ENCODE data around the gene CCL20.
"Not testable (repeated sequence)": the region's sequence is repeated elsewhere in the genome, so short reads cannot be mapped to it uniquely, and the experiment has no call there.

Gene CCL20

DNA sequence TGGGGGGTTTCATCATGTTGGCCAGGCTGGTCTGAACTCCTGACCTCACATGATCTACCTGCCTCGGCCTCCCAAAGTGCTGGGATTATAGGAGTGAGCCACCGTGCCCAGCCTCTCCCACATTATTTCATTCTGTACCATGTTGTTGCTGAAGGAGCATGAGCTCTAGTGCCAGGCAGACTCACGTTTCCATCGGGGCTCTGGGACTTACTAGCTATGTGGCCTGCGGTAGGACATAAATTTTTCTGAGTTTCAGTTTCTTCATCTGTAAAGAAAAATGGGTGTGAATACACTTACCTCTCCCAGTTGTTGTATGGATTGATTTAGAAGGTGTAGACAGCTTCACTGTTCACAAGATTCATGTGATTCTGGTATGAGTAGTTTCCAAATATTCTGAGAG, 30.8 kb upstream of the CCL20 start:
- no peaks in the 10 kb centered on the region for H3K4me1 ChIP-seq (ENCODE audit: control insufficient read depth, insufficient read depth, low read length)
- no peaks in the 10 kb centered on the region for H3K27me3 ChIP-seq (ENCODE audit: control insufficient read depth, insufficient read depth, low read length)
- H3K4me2 ChIP-seq (ENCODE audit: low read length) = no peak overlapping the region
- no peaks in the 10 kb centered on the region for H3K9me3 ChIP-seq (replicated peaks; ENCODE audit: low read length)
- no peaks in the 10 kb centered on the region for H3K36me3 ChIP-seq (ENCODE audit: insufficient read depth, low read length)
- H3K4me3 ChIP-seq (ENCODE audit: low read length) = no peak overlapping the region
- no peak overlapping the region for H3K9ac ChIP-seq (ENCODE audit: low read depth, low read length)

- H3K4me2 ChIP-seq (ENCODE audit: low read length) = no peak overlapping the region
- H3K9me3 ChIP-seq (replicated peaks; ENCODE audit: low read length) = no peaks in the 10 kb centered on the region
- no peaks in the 10 kb centered on the region for H3K27me3 ChIP-seq (ENCODE audit: control insufficient read depth, insufficient read depth, low read length)
- H3K4me3 ChIP-seq (ENCODE audit: low read length) = no peak overlapping the region
- H3K9ac ChIP-seq (ENCODE audit: low read depth, low read length) = no peak overlapping the region
- H3K36me3 ChIP-seq (ENCODE audit: insufficient read depth, low read length) = no peaks in the 10 kb centered on the region
- no peaks in the 10 kb centered on the region for H3K4me1 ChIP-seq (ENCODE audit: control insufficient read depth, insufficient read depth, low read length)
Measured at GRCh38 chr2:227783404-227784138, 30.1 kb upstream of the CCL20 start.

DNA sequence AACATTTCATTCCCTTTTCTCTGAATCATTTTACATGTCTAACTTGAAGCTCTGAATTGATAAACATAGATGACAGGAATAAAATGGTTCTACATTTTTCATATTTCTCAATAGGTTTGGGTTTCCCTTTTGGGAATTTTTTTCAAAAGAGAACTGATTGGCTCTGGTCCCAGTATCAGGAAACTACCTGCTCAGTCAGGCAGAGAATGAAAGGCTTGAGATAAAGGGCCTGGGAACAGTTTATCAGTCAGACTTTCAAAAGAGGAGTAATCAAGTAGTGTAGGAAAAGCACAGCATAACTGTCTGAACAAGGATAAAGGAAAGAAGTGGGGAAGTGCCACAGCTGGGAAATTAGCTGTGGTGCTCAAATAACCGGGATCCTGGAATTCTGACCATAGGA, 28.3 kb upstream of the CCL20 start:
- no peaks in the 10 kb centered on the region for H3K27me3 ChIP-seq (ENCODE audit: control insufficient read depth, insufficient read depth, low read length)
- H3K9ac ChIP-seq (ENCODE audit: low read depth, low read length) = no peak overlapping the region
- no peaks in the 10 kb centered on the region for H3K36me3 ChIP-seq (ENCODE audit: insufficient read depth, low read length)
- H3K9me3 ChIP-seq (replicated peaks; ENCODE audit: low read length) = no peaks in the 10 kb centered on the region
- no peaks in the 10 kb centered on the region for H3K4me1 ChIP-seq (ENCODE audit: control insufficient read depth, insufficient read depth, low read length)
- H3K4me2 ChIP-seq (ENCODE audit: low read length) = no peak overlapping the region
- no peak overlapping the region for H3K4me3 ChIP-seq (ENCODE audit: low read length)

- H3K27me3 ChIP-seq (ENCODE audit: control insufficient read depth, insufficient read depth, low read length) = no peaks in the 10 kb centered on the region
- H3K36me3 ChIP-seq (ENCODE audit: insufficient read depth, low read length) = no peaks in the 10 kb centered on the region
- H3K4me2 ChIP-seq (ENCODE audit: low read length) = no peak overlapping the region
- no peak overlapping the region for H3K9ac ChIP-seq (ENCODE audit: low read depth, low read length)
- H3K4me1 ChIP-seq (ENCODE audit: control insufficient read depth, insufficient read depth, low read length) = no peaks in the 10 kb centered on the region
- H3K4me3 ChIP-seq (ENCODE audit: low read length) = no peak overlapping the region
- no peaks in the 10 kb centered on the region for H3K9me3 ChIP-seq (replicated peaks; ENCODE audit: low read length)
Measured at GRCh38 chr2:227788561-227789018, 25.1 kb upstream of the CCL20 start.

DNA sequence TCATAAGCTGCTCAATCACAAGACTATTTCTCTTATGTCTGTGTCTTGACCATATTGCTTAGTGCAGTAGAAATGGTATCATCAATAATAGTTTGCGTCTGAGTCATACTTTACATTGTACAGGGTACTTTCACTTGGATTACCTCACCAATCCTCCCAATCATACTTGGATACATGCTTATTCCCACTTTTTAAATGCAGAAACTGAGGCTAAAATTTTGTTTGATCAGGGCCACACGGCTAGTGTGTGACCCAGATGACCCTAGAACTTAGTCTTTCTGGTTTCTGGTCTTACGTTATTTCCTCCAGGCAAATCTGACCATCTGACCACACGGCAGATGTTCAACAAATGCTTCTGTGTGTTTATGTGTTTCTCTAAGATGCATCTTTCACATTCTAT, 23.8 kb upstream of the CCL20 start:
- H3K9ac ChIP-seq (ENCODE audit: low read depth, low read length) = no peak overlapping the region
- no peak overlapping the region for H3K4me2 ChIP-seq (ENCODE audit: low read length)
- H3K9me3 ChIP-seq (replicated peaks; ENCODE audit: low read length) = no peaks in the 10 kb centered on the region
- no peak overlapping the region for H3K4me3 ChIP-seq (ENCODE audit: low read length)
- H3K36me3 ChIP-seq (ENCODE audit: insufficient read depth, low read length) = no peaks in the 10 kb centered on the region
- H3K4me1 ChIP-seq (ENCODE audit: control insufficient read depth, insufficient read depth, low read length) = no peaks in the 10 kb centered on the region
- no peaks in the 10 kb centered on the region for H3K27me3 ChIP-seq (ENCODE audit: control insufficient read depth, insufficient read depth, low read length)

DNA sequence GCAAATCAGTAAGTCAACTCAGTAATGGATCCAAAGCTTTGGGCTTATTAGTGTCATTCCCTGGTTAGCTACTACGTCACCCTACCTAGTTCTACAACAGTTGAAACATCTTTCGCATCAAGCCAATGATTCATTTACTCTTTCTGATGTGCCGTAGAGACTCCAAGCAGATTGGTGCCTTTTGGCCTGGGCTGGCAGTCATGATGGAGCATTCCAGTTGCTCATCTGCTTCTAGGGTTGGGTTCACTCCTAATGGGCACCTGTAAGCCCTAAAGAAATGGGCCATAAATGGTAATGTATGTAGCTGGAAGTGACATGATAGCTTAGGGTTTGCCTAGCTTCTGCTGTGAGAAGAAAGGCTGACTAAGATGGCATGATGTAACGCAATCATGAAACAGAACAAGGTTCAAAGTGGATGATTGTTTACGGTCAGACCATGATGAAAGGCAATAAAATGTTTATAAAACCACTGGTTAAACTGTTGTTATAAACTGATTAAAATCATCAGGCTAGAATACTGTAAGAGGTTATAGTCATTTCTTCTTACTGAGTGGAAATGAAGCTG, 20.4 kb upstream of the CCL20 start:
- Histone ChIP-seq H3K27me3 (ENCODE audit: control insufficient read depth, insufficient read depth, low read length) (no peaks in the 10 kb centered on the region), H3K9me3 (replicated peaks; ENCODE audit: low read length) (no peaks in the 10 kb centered on the region), H3K36me3 (ENCODE audit: insufficient read depth, low read length) (no peaks in the 10 kb centered on the region), H3K9ac (ENCODE audit: low read depth, low read length) (no peak overlapping the region), H3K4me3 (ENCODE audit: low read length) (no peak overlapping the region), H3K4me2 (ENCODE audit: low read length) (no peak overlapping the region), H3K4me1 (ENCODE audit: control insufficient read depth, insufficient read depth, low read length) (no peaks in the 10 kb centered on the region)

DNA sequence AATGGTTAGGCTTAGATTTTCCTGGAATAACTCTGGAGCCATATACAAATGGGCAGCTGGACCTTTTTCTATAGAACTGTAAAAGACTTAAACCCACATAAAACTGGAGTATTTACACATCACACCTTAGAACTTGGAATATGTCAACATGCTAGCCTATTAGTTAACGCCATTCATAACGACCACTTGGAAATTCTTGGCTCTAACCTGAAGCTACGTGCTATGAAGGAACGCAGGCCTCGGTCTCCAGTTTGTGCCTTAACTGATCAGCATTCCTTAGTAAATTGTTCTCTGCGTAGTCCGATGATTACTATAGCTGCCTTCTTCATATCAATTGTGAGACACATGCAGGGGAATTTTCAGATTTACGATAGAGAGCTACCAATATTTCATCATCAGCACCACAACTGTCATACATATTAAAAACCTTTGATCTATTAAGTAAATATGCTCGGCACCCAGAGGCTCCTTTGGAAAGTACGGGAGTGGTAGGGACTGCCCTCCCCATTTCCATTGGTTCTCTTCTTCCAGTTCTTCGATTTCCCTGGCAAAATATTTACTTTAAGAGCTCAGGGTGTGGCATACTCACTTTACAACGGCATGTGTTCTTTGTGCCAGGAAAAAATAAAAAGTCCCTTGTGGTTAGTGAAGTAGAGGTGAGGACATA, 17.5 kb upstream of the CCL20 start:
- no peaks in the 10 kb centered on the region for H3K4me1 ChIP-seq (ENCODE audit: control insufficient read depth, insufficient read depth, low read length)
- no peaks in the 10 kb centered on the region for H3K9me3 ChIP-seq (replicated peaks; ENCODE audit: low read length)
- H3K36me3 ChIP-seq (ENCODE audit: insufficient read depth, low read length) = no peaks in the 10 kb centered on the region
- no peak overlapping the region for H3K4me3 ChIP-seq (ENCODE audit: low read length)
- H3K27me3 ChIP-seq (ENCODE audit: control insufficient read depth, insufficient read depth, low read length) = no peaks in the 10 kb centered on the region
- H3K9ac ChIP-seq (ENCODE audit: low read depth, low read length) = no peak overlapping the region
- no peak overlapping the region for H3K4me2 ChIP-seq (ENCODE audit: low read length)

DNA sequence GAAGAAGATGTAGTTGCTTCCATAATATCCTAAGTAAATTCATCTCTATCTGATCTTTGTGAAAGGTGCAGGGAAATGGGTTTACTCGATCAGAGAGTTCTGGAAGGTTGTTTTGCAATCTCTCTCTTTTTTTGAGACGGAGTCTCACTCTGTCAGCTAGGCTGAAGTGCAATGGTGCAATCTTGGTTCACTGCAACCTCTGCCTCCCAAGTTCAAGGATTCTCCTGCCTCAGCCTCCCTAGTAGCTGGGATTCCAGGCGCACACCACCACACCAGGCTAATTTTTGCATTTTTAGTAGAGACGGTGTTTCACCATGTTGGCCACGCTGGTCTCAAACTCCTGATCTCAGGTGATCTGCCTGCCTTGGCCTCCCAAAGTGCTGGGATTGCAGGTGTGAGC, 16.9 kb upstream of the CCL20 start:
- H3K9me3 ChIP-seq (replicated peaks; ENCODE audit: low read length); H3K36me3 ChIP-seq (ENCODE audit: insufficient read depth, low read length); H3K4me1 ChIP-seq (ENCODE audit: control insufficient read depth, insufficient read depth, low read length); H3K4me3 ChIP-seq (ENCODE audit: low read length); H3K9ac ChIP-seq (ENCODE audit: low read depth, low read length); H3K4me2 ChIP-seq (ENCODE audit: low read length); H3K27me3 ChIP-seq (ENCODE audit: control insufficient read depth, insufficient read depth, low read length): not testable (repeated sequence)

DNA sequence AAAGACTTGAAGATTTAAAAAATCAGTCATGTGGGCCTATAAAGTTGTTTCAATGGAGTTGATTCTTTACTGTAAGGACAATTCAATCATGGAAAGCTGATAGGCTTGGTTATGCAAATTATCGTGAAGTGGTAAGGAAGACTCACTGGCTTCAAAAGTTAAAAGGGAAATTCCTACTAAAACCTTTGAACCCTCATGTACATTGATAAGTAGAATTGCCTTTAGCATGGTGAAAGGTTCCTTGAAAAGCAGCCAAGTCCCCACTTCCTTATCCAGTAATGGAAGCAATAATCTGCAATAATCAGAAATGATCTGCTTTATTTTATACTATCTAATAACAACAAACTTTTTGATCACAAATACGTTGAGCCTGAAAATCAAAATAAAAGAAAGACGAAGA, 14.4 kb upstream of the CCL20 start:
- H3K4me2 ChIP-seq (ENCODE audit: low read length) = no peak overlapping the region
- H3K9ac ChIP-seq (ENCODE audit: low read depth, low read length) = no peak overlapping the region
- H3K4me3 ChIP-seq (ENCODE audit: low read length) = no peak overlapping the region
- H3K4me1 ChIP-seq (ENCODE audit: control insufficient read depth, insufficient read depth, low read length) = no peaks in the 10 kb centered on the region
- H3K27me3 ChIP-seq (ENCODE audit: control insufficient read depth, insufficient read depth, low read length) = no peaks in the 10 kb centered on the region
- H3K9me3 ChIP-seq (replicated peaks; ENCODE audit: low read length) = no peaks in the 10 kb centered on the region
- no peaks in the 10 kb centered on the region for H3K36me3 ChIP-seq (ENCODE audit: insufficient read depth, low read length)

GRCh38 chr2:227802882-227803281, 10.8 kb upstream of the CCL20 start:
- Histone ChIP-seq H3K9ac (ENCODE audit: low read depth, low read length) (no peak overlapping the region), H3K4me3 (ENCODE audit: low read length) (no peak overlapping the region), H3K4me1 (ENCODE audit: control insufficient read depth, insufficient read depth, low read length) (no peaks in the 10 kb centered on the region), H3K27me3 (ENCODE audit: control insufficient read depth, insufficient read depth, low read length) (no peaks in the 10 kb centered on the region), H3K4me2 (ENCODE audit: low read length) (no peak overlapping the region), H3K9me3 (replicated peaks; ENCODE audit: low read length) (no peaks in the 10 kb centered on the region), H3K36me3 (ENCODE audit: insufficient read depth, low read length) (no peaks in the 10 kb centered on the region)

DNA sequence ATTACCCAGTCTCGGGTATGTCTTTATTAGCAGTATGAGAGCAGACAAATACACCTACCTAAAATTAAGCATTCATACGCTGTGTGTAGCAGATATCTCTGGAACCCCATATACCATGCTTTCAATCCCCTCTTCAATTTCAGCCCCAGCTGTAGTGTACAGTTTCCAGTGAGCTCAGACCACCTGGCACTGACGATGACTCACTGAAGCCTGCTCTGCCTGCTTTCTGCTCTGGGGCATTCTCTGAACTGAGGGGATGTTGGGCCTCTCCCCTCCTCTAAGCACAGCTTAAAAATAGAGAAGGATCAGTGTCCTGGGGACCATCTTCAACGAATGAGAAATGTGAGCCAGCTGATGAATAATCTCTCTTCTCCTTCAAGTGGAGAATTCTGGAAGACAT, 8.7 kb upstream of the CCL20 start:
- H3K4me1 ChIP-seq (ENCODE audit: control insufficient read depth, insufficient read depth, low read length) = no peaks in the 10 kb centered on the region
- peaks cover 1% of the 10 kb centered on the region for H3K36me3 ChIP-seq (ENCODE audit: insufficient read depth, low read length)
- H3K9ac ChIP-seq (ENCODE audit: low read depth, low read length) = no peak overlapping the region
- H3K4me3 ChIP-seq (ENCODE audit: low read length) = no peak overlapping the region
- no peaks in the 10 kb centered on the region for H3K27me3 ChIP-seq (ENCODE audit: control insufficient read depth, insufficient read depth, low read length)
- H3K4me2 ChIP-seq (ENCODE audit: low read length) = no peak overlapping the region
- no peaks in the 10 kb centered on the region for H3K9me3 ChIP-seq (replicated peaks; ENCODE audit: low read length)

GRCh38 chr2:227805578-227805977, 8.1 kb upstream of the CCL20 start:
- Histone ChIP-seq H3K9ac (ENCODE audit: low read depth, low read length) (no peak overlapping the region), H3K4me3 (ENCODE audit: low read length) (no peak overlapping the region), H3K27me3 (ENCODE audit: control insufficient read depth, insufficient read depth, low read length) (no peaks in the 10 kb centered on the region), H3K4me1 (ENCODE audit: control insufficient read depth, insufficient read depth, low read length) (no peaks in the 10 kb centered on the region), H3K9me3 (replicated peaks; ENCODE audit: low read length) (no peaks in the 10 kb centered on the region), H3K4me2 (ENCODE audit: low read length) (no peak overlapping the region), H3K36me3 (ENCODE audit: insufficient read depth, low read length) (peaks cover 4% of the 10 kb centered on the region)

Measured in skeletal muscle satellite cell (primary cell).